Tibial artery (tissue), 4 donors: Measurements from ENCODE around the gene VPREB1.

ENCODE experiments used
- DNase-seq, 2 donors: peaks; one replicate each; pipeline ENCODE4 v3.0.0-alpha.2; 2019
- H3K27ac ChIP-seq, 2 donors: fragments of 200-600 bp; sonication (generic) in 1 of 2; 1 replicate in 1 of 2; 2 replicates in 1 of 2; pipeline ENCODE4 v1.5.1; 2018 to 2019; ENCODE audit warnings: mild to moderate bottlenecking in 1 of 2
- H3K27me3 ChIP-seq, 2 donors: fragments of 200-600 bp; sonication (generic) in 1 of 2; one replicate each; pipeline versions ENCODE4 v1.5.1 to v1.6.0; 2016 to 2019
- H3K36me3 ChIP-seq, 3 donors: fragments of 200-600 bp; sonication (generic) in 2 of 3; one replicate each; pipeline ENCODE4 v1.5.1; 2016 to 2019; ENCODE audit warnings: mild to moderate bottlenecking in 2 of 3
- H3K4me1 ChIP-seq, 4 donors: fragments of 200-600 bp; sonication (generic) in 2 of 4; 1 replicate in 3 of 4; 2 replicates in 1 of 4; pipeline ENCODE4 v1.5.1; 2016 to 2019
- H3K4me3 ChIP-seq, 2 donors: fragments of 200-600 bp; sonication (generic) in 1 of 2; 1 replicate in 1 of 2; 2 replicates in 1 of 2; pipeline ENCODE4 v1.5.1; 2018 to 2019; ENCODE audit warnings: mild to moderate bottlenecking in 2 of 2
- H3K9me3 ChIP-seq, 3 donors: fragments of 200-600 bp; sonication (generic) in 1 of 3; one replicate each; pipeline ENCODE4 v1.5.1; 2016 to 2019
- intact Hi-C: fragments of 100-400 bp; cut with DNase I; formaldehyde crosslinking; loops from one replicate; pipeline ENCODE4 v1.15.0; 2023; ENCODE audit warnings: low total_unique reads
- TF ChIP-seq, protein P1 (sequence below), 2 experiments: fragments of 200-600 bp in 1 of 2; fragments of 450-650 bp in 1 of 2; IDR thresholded peaks; one replicate each; pipeline ENCODE4 v1.5.1; 2017 to 2019; ENCODE audit warnings: antibody characterized with exemption in 2 of 2, mild to moderate bottlenecking in 1 of 2, moderate library complexity in 1 of 2

The VPREB1 gene

GRCh38 chr22:22197993-22198402, 46.6 kb upstream of the VPREB1 start:
- TF ChIP-seq, protein P1, sequence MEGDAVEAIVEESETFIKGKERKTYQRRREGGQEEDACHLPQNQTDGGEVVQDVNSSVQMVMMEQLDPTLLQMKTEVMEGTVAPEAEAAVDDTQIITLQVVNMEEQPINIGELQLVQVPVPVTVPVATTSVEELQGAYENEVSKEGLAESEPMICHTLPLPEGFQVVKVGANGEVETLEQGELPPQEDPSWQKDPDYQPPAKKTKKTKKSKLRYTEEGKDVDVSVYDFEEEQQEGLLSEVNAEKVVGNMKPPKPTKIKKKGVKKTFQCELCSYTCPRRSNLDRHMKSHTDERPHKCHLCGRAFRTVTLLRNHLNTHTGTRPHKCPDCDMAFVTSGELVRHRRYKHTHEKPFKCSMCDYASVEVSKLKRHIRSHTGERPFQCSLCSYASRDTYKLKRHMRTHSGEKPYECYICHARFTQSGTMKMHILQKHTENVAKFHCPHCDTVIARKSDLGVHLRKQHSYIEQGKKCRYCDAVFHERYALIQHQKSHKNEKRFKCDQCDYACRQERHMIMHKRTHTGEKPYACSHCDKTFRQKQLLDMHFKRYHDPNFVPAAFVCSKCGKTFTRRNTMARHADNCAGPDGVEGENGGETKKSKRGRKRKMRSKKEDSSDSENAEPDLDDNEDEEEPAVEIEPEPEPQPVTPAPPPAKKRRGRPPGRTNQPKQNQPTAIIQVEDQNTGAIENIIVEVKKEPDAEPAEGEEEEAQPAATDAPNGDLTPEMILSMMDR (IDR thresholded peaks at IDR 0.05) = no peak
- DNase-seq = no peak
- intact Hi-C loops = no loop called here
- Histone ChIP-seq H3K36me3 (no peaks in the 10 kb centered on the region), H3K27me3 (peaks cover 0 to 46% of the 10 kb centered on the region in 2 donors), H3K4me3 (no peak overlapping the region), H3K4me1 (no peaks in the 10 kb centered on the region), H3K27ac (no peak overlapping the region), H3K9me3 (no peaks in the 10 kb centered on the region)

DNA sequence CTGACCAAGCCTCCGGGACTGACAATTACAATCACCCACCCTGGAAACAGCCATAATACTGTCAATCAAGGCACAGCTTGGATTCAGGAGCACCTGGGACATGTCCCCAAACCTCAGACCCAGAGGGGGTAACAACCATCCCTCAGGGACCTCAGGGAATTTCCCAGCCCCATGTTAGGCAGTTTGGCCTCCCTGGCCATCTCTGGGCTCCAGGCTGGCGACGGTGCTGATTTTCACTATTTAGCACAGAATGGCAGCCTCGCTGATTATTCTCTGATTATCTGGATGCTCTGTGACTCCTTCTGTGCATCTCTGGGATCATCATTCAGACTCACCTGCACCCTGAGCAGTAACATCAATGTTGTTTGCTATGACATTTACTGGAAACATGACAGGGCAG, 45.8 kb upstream of the VPREB1 start:
- no peak for DNase-seq
- Histone ChIP-seq H3K27ac (no peak overlapping the region), H3K27me3 (peaks cover 0 to 52% of the 10 kb centered on the region in 2 donors), H3K36me3 (no peaks in the 10 kb centered on the region), H3K4me3 (no peak overlapping the region), H3K4me1 (no peaks in the 10 kb centered on the region), H3K9me3 (no peaks in the 10 kb centered on the region)
- TF ChIP-seq, protein P1 (IDR thresholded peaks at IDR 0.05) = no peak
- intact Hi-C loops = no loop called here

DNA sequence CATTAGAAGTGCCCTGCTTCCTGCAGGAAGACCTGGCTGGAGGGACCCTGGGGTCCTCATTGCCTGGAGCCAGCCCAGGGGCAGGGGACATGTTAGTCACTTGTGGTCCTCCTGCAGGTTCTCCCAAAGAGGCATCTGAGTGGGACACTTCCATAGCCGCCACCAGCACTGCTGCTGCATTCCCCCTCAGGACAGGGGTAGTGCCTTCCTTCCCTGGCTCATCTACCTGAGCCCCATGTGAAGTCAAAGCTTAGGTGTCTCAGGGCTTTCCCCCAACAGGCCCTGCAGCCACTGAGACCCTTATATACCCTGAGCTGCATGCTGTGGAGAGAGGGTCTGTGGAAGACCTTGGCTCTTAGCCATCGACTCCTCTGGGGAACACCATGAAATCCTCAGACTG, 45.0 kb upstream of the VPREB1 start:
- Histone ChIP-seq H3K27ac (no peak overlapping the region), H3K36me3 (no peaks in the 10 kb centered on the region), H3K4me1 (no peaks in the 10 kb centered on the region), H3K27me3 (peaks cover 0 to 52% of the 10 kb centered on the region in 2 donors), H3K4me3 (no peak overlapping the region), H3K9me3 (no peaks in the 10 kb centered on the region)
- intact Hi-C loops = no loop called here
- no peak for DNase-seq
- TF ChIP-seq, protein P1 (IDR thresholded peaks at IDR 0.05) = no peak

GRCh38 chr22:22200569-22201184, 43.9 kb upstream of the VPREB1 start:
- Histone ChIP-seq H3K9me3 (no peaks in the 10 kb centered on the region), H3K27me3 (peaks cover 0 to 50% of the 10 kb centered on the region in 2 donors), H3K27ac (no peak overlapping the region), H3K4me1 (no peaks in the 10 kb centered on the region), H3K4me3 (no peak overlapping the region), H3K36me3 (no peaks in the 10 kb centered on the region)
- TF ChIP-seq, protein P1 (IDR thresholded peaks at IDR 0.05) = no peak
- DNase-seq = no peak
- intact Hi-C loops = no loop called here

DNA sequence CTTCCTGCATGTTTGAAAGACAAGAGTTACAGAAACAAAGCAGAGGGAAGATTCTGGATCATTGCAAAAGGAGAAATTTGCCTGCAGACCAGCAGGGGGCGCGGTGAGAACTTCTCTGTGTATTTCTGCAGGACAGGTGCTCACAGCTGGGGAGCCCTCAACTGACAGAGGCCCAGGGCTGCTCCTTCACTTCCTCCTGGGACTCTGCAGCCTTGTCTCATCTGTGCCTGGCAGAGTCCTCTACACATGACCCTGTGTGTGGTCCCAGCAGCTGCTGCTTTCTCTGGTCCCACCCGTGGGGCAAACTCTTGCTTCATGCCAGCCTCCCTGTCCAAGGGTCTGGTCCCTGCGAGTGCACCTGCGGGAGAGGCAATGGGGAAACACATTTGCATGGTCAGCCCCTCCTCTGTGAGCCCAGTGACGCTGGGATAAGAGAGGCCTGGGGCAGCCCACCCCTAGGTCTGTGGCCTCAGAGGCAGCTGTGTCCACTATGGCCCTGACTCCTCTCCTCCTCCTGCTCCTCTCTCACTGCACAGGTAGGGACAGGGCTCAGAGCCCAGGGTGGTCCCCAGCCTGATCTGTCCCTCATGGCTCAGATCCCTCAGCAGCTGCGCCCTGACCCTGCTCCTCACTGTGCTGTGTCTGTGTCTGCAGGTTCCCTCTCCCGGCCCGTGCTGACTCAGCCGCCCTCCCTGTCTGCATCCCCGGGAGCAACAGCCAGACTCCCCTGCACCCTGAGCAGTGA, 43.2 kb upstream of the VPREB1 start:
- intact Hi-C loops = no loop called here
- Histone ChIP-seq H3K4me1 (no peaks in the 10 kb centered on the region), H3K9me3 (no peaks in the 10 kb centered on the region), H3K27me3 (peaks cover 0 to 48% of the 10 kb centered on the region in 2 donors), H3K27ac (no peak overlapping the region), H3K4me3 (no peak overlapping the region), H3K36me3 (no peaks in the 10 kb centered on the region)
- TF ChIP-seq, protein P1 (IDR thresholded peaks at IDR 0.05) = no peak
- DNase-seq = no peak
